CD4-positive, alpha-beta T cell treated with Interferon gamma for 1 hour (primary cell): ENCODE data around the gene MAVS.
"Not testable (repeated sequence)": the region's sequence is repeated elsewhere in the genome, so short reads cannot be mapped to it uniquely, and the experiment has no call there.

Experiments used
- DNase-seq: peaks from one replicate; pipeline ENCODE4 v3.0.0-alpha.2; 2020

The MAVS gene

DNA sequence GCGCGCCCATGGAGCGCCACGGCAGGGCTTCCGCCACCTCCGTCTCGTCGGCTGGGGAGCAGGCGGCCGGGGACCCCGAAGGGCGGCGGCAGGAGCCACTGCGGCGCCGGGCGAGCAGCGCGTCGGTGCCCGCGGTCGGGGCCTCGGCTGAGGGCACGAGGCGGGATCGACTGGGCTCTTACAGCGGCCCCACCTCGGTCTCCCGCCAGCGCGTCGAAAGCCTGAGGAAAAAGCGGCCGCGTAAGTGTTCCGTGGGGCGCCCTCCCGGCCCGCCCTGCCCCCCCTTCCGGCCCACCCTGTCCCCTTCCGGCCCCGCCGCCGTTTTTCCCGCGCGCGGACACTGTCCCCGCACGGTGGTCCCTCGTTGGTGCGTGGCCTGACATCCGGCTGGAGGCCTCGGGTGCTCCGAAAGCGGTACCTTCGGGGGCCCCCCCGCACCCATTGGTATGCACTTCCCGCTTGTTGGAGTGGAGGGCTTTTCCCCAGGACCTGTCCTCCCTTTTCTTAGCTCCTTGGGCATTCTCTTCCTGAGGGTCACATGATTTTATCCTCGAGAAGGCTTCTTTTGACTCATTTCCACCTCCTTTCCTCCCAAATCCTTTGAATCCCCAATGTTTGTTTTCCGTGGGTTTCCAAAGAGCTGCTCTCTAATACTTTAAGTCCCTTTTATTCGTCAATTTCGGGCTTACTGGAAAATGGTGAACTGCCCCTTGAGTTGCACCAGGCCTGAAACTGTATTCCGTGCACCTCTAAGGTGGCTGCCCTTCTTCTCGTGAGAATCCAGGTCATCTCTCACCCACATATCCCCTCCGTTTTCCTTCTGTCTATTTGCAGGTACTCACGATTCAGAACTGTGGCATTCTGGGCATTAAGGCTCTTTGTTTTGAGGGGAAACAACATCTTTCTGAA lies 43.1 kb downstream of the MAVS start:
- peak; percentile 14 for DNase-seq

DNA sequence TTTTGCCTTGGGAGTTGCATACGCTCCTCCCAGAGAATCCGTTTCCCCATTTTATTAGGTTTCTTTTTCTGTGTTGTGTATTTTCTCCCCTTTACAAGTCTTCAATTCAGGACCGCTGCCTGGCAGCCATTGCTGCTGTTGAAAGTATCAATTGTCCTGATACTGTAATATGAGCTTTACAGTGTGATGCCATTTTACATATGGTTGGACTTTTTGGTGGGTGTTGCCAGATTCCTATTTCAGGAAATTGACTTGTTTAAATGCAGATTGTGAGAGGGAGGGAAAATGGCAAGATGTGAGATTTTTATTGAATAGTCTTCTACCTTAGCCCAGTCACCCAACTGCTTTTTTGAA lies 43.7 kb downstream of the MAVS start:
- DNase-seq: no peak

DNA sequence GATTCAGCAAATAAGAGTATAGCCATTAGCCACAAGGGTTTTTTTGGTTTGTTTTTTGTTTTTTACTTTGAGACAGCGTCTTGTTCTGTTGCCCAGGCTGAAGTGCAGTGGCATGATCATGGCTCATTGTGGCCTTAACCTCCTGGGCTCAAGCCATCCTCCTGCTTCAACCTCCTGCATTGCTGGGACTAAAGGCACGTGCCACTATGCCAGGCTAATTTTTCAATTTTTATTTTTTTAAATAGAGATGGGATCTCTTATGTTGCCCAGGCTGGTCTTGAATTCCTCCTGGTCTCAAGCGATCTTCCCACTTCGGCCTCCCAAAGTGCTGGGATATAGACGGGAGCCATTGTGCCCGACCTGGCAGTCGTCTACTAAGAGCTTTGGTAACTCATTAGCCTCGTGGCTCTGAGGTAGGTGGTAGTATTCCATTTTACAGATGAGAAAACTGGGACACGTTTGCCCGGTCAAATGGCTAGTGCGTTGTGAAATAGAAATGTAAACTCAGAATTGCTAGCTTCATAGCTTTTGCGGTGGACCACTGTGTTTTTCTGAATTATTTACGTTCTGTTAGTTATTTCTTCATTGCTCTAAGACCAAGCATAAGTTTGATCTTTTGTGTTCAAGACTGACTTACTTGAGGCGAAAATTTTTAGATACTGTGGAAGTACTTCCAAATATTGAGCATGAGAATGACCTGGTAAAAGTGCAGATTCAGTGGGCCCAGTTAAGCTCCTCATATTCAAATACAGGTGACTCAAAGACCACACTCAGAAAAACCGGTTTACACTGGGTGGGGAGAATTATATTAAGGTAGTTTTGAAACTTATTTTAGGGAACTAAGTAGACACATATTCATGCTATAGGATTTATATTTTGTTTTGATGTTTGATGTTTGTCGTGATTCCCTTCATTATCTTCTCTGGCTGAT lies 44.6 kb downstream of the MAVS start:
- DNase-seq: no peak

DNA sequence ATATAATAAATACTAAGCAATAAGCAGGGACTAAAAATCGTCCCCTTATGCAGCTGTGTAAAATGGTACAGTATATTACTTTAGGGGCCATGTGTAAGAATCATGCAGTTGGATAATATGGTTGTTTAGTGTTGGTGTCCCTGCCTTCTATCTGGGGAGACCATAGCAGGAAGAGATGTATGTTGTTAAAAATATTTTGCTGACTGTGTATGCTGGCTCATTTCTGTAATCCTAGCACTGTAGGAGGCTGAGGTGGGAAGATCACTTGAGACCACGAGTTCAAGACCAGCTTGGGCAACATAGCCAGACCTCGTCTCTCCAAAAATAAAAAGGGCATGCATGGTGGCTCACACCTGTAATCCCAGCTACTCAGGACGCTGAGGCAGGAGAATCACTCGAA lies 48.2 kb downstream of the MAVS start:
- DNase-seq: no peak

DNA sequence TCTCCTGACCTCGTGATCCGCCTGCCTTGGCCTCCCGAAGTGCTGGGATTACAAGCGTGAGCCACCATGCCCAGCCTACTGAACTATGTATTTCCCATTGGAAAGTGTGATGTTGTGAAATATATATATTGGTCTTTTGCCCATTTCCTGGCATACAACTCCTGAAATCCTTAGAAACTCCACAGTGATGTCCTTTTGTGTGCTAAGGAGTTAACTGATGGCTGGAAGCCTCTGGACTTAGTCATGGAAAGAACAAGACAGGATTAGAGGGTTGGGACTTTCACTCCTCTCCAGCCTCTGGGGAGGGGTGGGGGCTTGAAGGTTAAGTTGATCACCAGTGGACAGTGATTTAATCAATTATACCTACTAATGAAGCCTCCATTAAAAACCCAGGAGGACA lies 49.7 kb downstream of the MAVS start:
- no peak for DNase-seq

DNA sequence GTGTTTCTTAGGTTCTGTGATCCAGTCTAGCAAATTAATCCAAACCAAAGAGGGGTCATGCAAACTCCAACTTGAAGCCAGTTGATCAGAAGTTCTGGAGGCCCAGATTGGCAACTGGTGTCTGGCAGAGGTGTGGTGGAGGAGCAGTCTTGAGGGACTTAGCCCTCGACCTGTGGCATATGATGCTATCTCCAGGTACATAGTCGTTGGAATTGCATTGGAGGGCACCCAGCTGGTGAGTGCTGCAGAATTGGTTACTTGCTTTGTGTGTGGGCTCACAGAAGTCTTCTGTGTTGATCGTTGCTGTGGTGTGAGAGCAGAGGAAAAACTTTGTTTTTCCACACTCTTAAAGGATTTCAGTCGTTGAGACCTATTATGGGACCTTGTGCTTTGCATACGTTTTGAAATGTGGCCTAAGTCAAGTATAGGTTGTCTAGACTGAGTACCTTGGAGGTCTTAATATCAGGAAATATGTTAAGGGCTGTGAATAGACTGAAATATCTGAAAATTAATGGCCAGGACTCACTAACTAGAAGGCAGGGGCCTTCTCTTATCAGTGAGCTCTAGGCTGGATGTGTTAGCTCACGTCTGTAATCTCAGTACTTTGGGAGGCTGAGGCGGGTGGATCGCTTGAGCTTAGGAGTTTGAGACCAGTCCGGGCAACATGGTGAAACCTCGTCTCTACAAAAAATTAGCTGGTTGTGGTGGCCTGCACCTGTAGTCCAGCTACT lies 50.4 kb downstream of the MAVS start:
- no peak for DNase-seq

DNA sequence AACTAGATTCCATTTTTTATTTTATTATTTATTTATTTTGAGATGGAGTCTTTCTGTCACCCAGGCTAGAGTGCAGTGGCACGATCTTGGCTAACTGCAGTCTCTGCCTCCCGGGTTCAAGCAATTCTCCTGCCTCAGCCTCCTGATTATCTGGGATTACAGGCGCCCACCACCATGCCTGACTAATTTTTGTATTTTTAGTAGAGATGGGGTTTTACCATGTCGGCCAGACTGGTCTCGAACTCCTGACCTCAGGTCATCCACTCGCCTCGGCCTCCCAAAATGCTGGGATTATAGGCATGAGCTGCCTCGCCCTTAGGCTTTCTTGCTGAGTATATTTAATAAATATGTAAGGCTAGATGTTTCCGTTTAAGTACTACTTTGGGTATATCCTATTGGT lies 51.5 kb downstream of the MAVS start:
- DNase-seq: not testable (repeated sequence)

DNA sequence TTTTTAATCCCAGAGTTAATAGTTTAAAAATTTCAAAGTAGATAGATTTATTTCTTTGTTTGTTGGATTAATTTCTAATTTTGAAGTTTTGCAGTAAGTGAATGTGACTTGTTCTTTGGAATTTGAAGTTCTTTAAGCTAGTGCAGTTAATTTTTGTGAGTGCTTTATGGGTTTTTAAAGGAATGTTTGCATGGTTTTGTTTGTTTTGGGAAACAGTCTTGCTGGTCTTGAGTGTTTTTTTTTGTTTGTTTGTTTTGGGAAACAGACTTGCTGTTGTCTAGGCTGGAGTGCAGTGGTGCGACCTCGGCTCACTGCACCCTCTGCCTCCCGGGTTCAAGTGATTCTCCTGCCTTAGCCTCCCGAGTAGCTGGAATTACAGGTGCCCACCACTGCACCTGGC lies 52.0 kb downstream of the MAVS start:
- DNase-seq: no peak

DNA sequence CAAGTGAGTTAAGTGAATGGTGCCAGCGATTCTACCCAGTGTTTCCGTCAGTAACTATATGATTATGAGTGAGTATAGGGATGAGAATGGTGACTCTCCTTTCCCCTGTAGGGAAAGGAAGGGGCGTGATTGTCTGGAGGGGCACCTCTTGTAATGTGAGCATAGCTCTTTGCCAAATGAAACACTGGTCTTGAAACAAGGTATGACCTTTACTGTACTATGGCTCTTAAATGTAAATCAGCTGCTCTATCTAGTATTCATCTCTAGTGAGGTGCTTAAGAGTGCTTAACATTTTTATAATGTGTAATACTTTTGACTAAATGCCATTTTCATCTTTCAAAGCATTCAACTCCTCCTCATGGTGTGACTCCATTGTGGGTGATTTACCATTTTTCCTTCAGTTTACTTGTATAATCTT lies 53.6 kb downstream of the MAVS start:
- no peak for DNase-seq

DNA sequence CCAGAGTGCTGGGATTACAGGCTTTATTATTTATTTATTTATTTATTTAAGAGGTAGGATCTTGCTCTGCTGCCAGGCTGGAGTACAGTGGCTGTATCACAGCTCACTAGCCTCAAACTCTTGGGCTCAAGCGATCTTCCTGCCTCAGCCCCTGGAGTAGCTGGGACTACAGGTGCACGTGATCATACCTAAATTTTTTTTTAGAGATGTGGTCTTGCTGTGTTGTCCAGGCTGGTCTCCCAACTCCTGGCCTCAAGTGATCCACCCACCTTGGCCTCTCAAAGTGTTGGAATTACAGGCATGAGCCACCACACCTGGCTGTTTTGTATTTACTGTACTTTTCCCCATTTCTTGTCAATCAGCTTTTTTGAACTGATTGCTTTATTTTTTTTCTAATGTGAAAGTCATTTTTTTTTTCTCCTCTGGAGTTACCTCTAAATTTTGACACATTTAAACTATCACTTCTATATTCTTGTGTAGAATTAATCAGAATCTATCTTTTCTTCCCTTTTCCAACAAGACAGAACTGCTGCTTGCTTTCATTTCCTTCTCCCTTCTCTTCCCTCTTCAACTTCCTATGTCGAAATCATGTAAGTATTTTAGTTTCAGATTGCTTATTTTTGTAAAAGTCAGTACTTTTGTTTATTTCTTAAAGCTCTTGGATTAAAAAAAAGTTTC lies 54.5 kb downstream of the MAVS start:
- DNase-seq: no peak

DNA sequence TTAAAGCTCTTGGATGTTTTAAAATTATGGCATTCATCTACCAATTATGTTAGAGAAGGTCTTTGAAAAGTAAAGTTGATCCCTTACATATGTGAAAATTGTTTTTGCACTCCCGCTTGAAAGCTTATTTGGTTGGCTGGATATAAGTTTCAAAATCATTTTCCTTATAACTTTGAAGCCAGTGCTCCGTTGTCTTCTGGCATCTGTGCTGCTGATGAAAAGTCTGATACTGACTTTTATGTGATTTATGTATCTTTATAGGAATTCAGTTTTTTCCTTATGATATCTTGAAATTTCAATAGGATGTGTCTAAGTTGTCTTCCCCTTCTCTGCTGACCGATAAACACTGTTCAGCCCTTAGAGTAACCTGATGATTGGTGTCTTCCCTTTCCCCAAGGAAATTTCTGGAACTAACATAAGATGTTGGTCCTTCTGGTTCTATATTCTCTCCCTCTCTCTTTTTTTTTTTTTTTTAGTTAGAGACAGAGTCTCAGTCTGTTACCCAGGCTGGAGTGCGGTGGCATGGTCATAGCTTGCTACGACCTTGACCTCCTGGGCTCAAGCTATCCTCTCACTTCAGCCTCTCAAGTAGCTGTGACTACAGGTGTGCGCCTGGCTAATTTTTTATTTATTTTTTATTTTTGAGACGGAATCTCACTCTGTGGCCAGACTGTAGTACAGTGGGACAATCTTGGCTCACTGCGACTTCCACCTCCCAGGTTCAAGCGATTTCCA lies 55.2 kb downstream of the MAVS start:
- DNase-seq: no peak

DNA sequence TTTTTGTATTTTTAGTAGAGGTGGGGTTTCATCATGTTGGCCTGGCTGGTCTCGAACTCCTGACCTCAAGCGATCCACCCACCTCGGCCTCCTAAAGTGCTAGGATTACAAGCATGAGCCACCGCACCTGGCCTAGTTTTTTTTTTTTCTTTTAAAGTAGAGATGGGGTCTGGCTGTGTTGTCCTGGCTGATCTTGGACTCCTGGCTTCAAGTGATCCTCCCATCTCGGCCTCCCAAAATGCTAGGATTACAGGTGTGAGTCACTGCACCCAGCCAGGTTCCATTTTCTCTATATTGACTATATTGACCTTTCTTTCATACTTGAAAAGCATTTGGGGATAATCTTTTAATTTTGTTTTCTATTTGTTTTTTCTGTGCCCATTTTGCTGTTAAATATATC lies 55.8 kb downstream of the MAVS start:
- no peak for DNase-seq

DNA sequence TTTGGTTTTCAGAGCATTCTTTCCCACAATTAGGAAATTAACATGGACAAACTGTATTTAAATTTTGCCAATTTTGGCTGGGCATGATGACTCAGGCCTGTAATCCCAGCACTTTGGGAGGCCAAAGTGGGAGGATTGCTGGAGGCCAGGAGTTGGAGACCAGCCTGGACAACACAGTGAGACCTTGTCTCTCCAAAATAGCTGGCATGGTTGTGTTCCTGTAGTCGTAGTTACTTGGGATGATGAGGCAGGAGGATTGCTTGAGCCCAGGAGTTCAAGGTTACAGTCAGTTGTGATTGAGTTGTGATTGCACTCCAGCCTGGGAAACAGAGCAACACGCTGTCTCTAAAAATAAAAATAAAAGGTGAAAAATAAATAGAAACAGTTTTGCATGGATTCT lies 57.6 kb downstream of the MAVS start:
- DNase-seq: no peak

DNA sequence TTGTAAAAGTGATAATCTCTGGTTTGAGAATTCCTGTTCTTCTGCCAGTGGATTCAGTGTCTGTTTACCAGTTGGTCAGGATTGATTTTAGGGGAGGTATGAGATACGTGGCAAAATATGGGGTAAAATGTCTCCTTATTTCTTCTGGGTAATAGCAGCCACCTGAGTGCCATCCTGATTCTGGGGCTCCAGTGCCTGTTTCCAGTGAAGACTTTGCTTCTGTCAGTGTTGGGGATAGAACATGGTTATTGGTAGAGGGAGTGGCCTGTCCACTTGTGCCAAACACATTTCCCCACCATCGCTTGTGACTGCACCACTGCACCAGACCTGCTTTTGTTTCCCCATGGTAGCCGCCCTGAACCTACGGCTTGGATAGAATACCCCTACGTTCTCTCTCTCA lies 58.2 kb downstream of the MAVS start:
- no peak for DNase-seq

DNA sequence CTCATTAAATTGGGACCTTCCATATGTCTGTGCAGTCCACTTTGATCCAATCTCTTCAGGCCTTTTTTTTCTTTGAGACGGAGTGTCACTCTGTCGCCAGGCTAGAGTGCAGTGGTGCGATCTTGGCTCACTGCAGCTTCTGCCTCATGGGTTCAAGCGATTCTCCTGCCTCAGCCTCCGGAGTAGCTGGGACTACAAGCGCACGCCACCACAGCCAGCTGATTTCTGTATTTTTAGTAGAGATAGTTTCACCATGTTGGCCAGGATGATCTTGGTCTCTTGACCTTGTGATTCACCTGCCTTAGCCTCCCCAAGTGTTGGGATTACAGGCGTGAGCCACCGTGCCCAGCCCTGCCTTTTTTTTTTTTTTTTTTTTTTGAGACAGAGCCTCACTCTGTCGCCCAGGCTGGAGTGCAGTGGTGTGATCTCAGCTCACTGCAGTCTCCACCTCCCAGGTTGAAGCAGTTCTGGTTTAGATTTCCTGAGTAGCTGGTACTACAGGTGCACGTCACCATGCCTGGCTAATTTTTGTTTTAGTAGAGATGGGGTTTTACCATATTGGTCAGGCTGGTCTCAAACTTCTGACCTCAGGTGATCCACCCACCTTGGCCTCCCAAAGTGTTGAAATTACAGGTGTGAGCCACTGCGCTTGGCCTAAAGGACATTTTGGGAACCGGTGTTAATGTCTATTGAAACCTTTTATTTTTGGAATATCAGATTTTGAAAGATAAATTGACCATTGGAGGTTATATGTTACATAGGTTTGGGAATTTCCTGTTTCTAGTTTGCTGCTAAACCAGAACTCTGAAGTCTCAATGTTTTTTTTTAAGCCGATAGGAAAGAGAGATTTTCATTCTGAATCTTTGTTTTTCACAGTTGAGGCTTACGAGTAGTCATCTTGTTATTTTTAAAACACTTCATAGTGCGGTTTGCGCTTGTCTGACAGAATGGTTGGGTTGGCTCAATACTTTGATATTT lies 60.4 kb downstream of the MAVS start:
- peak; percentile 36 for DNase-seq

DNA sequence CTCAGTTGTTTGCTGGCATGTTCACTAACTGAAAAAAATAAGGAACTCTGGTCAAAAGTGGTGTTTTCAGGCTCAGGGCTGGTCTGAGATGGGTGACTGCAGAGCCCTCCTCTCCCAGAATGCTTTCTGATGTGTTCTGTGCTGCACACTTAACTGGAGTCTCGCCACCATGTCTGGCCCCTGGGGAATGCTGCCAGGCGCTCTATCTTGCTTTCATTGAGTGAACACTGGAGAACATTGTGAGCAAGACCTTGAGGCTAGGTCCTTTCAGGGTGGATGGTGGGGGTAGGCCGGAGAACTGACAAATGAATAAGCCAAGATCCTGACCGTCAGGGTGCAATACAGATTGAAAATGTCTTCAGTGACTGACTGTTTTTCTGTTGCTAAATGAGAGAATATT lies 62.0 kb downstream of the MAVS start:
- no peak for DNase-seq

DNA sequence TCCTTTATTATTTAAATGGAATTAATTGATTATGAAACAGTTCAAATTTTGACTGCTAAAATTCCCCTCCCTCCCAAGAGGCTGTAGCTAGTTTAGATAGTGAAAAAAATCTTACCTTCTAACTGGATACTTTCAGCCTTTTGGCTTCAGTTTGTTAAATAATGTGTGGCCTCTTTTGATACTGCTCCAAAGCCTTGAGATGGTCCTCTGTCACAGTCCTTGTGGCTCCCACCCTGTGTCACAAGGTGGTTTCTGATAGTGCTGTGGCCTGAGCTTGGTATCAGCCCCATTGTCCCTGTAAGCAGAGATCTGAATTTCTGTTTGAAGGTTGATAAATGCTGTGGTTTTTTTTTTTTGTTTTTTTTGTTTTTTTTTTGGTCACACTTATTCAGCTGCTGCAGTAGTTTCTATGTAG lies 63.3 kb downstream of the MAVS start:
- no peak for DNase-seq

DNA sequence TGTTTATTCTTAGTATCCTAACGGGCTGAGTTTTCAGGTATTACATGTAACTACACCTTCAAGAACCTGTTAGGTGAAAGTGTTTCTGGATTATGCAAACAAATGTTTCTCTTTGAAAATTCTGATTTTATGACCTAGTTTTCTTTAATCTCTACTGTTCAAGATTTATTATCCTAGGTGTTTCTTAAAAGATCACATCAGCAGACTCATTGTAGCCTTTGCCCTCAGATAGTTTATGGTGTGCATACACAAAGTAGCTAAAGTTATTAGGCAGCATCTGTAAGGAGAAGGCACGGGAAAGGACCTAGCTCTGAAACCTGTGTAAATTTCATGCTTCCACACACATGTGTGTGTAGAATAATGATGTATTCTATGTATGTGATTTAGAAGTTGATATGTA lies 64.2 kb downstream of the MAVS start:
- no peak for DNase-seq

DNA sequence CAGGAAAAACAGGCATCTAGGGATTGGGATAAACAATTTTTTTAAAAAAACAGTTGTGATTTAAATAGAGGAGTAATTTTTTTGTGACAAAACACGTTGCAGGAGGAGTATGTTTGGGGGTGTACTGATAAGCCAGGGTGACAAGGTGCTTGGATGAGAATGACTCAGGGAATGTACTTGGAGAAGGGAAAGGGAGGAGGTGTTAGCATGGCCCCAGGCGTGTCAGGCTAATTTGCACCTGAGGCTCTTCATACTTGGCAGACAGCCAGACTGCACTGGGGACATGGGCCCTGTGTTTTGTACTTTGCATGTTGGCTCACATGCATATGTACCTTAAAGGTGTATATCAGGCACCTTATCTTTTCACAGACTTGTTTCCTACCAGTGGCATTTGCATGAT lies 65.3 kb downstream of the MAVS start:
- DNase-seq: no peak

DNA sequence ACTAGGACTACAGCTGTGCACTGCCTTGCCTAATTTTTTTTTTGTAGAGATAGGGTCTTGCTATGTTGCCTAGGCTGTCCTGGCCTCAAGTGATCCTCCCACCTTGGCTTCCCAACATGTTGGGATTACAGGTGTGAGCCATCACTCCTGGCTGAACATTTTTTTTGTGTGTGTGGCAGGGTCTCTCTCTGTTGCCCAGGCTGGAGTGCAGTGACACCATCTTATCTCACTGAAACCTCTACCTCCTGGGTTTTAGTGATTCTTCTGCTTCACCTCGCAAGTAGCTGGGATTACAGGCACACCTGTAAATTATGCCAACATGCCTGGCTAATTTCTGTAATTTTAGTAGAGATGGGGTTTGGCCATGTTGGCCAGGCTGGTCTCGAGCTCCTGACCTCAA lies 67.8 kb downstream of the MAVS start:
- DNase-seq: no peak

DNA sequence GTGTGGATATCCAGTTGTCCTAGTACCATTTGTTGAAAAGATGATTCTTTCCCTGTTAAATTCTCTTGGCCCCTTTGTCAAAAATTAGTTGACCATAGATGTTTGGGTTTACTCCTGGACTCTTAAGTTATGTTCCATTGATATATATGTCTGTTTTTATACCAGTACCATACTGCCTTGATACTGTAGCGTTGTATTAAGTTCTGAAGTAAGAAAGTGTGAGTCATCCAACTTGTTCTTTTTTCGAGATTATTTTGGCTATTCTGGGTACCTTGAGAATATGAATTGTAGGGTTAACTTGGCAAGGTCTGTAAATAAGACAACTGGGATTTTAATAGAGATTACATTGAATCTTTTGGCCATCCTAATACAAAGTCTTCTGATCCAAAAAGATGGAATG lies 69.1 kb downstream of the MAVS start:
- DNase-seq: no peak
